Esophagus muscularis mucosa (tissue), 4 donors: ENCODE results near the gene ARL16.

Source experiments
- EP300 ChIP-seq: sonication (generic); formaldehyde crosslinking; IDR thresholded peaks from one replicate; pipeline ENCODE4 v1.6.1; 2017; ENCODE audit warnings: antibody characterized with exemption
- POLR2A ChIP-seq: fragments of 450-650 bp; IDR thresholded peaks from one replicate; pipeline ENCODE4 v1.6.1; 2017; ENCODE audit warnings: antibody characterized with exemption, moderate library complexity, mild to moderate bottlenecking, low read depth
- POLR2AphosphoS5 ChIP-seq, 2 donors: sonication (generic); formaldehyde crosslinking; IDR thresholded peaks; one replicate each; pipeline ENCODE4 v1.6.1; 2017; ENCODE audit warnings: antibody characterized with exemption in 2 of 2
- TF ChIP-seq, protein P1 (sequence below), 3 experiments: fragments of 200-600 bp in 2 of 3; fragments of 450-650 bp in 1 of 3; sonication (generic) in 2 of 3; IDR thresholded peaks; one replicate each; pipeline ENCODE4 v1.5.1; 2017 to 2019; ENCODE audit warnings: antibody characterized with exemption in 3 of 3, mild to moderate bottlenecking in 2 of 3, moderate library complexity in 1 of 3

- TF ChIP-seq POLR2AphosphoS5 (IDR thresholded peaks at IDR 0.05) = no peak
- TF ChIP-seq, protein P1, sequence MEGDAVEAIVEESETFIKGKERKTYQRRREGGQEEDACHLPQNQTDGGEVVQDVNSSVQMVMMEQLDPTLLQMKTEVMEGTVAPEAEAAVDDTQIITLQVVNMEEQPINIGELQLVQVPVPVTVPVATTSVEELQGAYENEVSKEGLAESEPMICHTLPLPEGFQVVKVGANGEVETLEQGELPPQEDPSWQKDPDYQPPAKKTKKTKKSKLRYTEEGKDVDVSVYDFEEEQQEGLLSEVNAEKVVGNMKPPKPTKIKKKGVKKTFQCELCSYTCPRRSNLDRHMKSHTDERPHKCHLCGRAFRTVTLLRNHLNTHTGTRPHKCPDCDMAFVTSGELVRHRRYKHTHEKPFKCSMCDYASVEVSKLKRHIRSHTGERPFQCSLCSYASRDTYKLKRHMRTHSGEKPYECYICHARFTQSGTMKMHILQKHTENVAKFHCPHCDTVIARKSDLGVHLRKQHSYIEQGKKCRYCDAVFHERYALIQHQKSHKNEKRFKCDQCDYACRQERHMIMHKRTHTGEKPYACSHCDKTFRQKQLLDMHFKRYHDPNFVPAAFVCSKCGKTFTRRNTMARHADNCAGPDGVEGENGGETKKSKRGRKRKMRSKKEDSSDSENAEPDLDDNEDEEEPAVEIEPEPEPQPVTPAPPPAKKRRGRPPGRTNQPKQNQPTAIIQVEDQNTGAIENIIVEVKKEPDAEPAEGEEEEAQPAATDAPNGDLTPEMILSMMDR (IDR thresholded peaks at IDR 0.05) = no peak
- no peak for TF ChIP-seq POLR2A
- TF ChIP-seq EP300 = no peak
These were observed 6.7 kb downstream of the ARL16 start for GRCh38 chr17:81676906-81677305.
